KOPT-K1 (cell line): ENCODE data around the gene SLC27A1.
"Not testable (repeated sequence)": the region's sequence is repeated elsewhere in the genome, so short reads cannot be mapped to it uniquely, and the experiment has no call there.

Experiments used
- H3K27ac ChIP-seq: fragments of 200-600 bp; sonication (generic); 2 replicates; pipeline ENCODE4 v1.5.1; 2016; ENCODE audit warnings: antibody characterized with exemption, mild to moderate bottlenecking, low read depth, low read length; ENCODE audit not compliant: poor library complexity, severe bottlenecking
- H3K36me3 ChIP-seq: fragments of 200-600 bp; sonication (generic); 2 replicates; pipeline ENCODE4 v1.5.1; 2017; ENCODE audit warnings: antibody characterized with exemption, mild to moderate bottlenecking, low read length, moderate library complexity; ENCODE audit not compliant: insufficient read depth
- H3K9me3 ChIP-seq: fragments of 200-600 bp; sonication (generic); 2 replicates; pipeline ENCODE4 v1.5.1; 2017; ENCODE audit warnings: antibody characterized with exemption, low read length, mild to moderate bottlenecking; ENCODE audit not compliant: insufficient read depth, poor library complexity, severe bottlenecking

SLC27A1 gene

GRCh38 chr19:17471410-17472125 lies 1.2 kb downstream of the SLC27A1 start:
- no peak overlapping the region for H3K27ac ChIP-seq

DNA sequence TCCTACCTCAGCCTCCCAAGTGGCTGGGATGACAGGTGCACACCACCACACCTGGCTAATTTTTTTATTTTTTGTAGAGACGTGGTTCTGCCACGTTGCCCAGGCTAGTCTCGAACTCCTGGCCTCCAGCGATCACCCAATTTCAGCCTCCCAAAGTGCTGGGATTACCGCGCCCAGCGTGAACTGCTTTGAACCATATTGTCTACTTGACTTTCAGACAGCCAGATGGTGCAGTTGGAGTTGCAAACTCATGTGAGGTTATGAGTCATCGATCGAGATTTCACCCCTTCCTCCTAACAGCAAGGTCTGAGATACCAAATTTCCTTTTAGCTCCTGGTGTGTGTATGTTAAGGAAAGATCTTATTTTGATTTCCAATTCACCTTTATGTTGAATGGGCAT lies 2.7 kb downstream of the SLC27A1 start:
- Histone ChIP-seq H3K27ac (no peak overlapping the region), H3K9me3 (no peaks in the 10 kb centered on the region), H3K36me3 (no peaks in the 10 kb centered on the region)

More at GRCh38 chr19:17471410-17472125, 1.2 kb downstream of the SLC27A1 start:
- Histone ChIP-seq H3K9me3 (no peaks in the 10 kb centered on the region), H3K36me3 (no peaks in the 10 kb centered on the region)

DNA sequence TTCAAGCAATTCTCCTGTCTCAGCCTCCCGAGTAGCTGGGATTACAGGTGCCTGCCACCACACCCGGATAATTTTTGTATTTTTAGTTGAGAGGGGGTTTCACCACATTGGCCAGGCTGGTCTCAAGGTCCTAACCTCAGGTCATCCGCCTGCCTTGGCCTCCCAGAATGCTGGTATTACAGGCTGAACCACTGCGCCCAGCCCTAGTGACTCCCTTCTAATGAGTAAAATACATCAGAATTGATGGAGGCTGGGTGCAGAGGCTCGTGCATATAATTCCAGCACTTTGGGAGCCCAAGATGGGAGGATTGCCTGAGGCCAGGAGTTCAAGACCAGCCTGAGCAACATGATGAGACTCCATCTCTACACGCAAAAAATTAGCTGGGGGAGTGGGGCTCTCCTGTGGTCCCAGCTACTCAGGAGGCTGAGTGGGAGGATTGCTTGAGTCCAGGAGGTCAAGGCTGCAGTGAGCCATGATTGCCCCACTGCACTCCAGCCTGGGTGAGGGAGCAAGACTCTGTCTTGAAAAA lies 4.8 kb downstream of the SLC27A1 start:
- H3K27ac ChIP-seq, H3K9me3 ChIP-seq, H3K36me3 ChIP-seq: not testable (repeated sequence)

DNA sequence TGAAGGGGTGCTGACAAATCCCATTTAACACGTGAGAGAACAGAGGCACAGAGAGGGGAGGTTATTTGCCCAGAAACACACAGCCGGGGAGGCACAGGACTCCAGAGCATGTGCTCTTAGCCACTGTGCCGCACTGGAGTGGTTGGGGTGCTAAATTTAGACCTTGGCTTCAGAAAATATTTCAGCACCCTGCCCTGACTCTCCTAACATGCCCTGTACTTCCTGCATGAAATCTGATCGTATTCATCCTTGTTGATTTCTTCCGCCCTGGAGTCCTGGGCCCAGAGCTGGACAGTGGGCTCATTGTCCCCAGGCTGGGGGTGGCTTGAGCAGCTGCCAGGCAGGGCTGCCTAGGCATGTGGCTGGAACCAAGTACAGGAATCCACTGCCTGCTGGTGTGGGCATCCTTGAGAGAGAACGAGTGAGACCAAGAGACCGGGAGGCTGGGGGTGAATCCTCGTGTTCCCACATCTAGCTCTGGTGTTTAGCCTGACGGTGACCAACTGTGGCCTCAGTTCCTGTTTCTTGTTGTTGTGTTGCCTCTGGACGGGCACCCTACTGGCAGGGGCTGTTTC lies 5.3 kb downstream of the SLC27A1 start:
- Histone ChIP-seq H3K36me3 (no peaks in the 10 kb centered on the region), H3K27ac (no peak overlapping the region), H3K9me3 (no peaks in the 10 kb centered on the region)

GRCh38 chr19:17479325-17479791 lies 9.0 kb downstream of the SLC27A1 start:
- H3K9me3 ChIP-seq: no peaks in the 10 kb centered on the region
- H3K27ac ChIP-seq: no peak overlapping the region
- H3K36me3 ChIP-seq: no peaks in the 10 kb centered on the region

- H3K9me3 ChIP-seq: no peaks in the 10 kb centered on the region
- H3K27ac ChIP-seq: no peak overlapping the region
- no peaks in the 10 kb centered on the region for H3K36me3 ChIP-seq
Observed at GRCh38 chr19:17481986-17482385, 11.7 kb downstream of the SLC27A1 start.

DNA sequence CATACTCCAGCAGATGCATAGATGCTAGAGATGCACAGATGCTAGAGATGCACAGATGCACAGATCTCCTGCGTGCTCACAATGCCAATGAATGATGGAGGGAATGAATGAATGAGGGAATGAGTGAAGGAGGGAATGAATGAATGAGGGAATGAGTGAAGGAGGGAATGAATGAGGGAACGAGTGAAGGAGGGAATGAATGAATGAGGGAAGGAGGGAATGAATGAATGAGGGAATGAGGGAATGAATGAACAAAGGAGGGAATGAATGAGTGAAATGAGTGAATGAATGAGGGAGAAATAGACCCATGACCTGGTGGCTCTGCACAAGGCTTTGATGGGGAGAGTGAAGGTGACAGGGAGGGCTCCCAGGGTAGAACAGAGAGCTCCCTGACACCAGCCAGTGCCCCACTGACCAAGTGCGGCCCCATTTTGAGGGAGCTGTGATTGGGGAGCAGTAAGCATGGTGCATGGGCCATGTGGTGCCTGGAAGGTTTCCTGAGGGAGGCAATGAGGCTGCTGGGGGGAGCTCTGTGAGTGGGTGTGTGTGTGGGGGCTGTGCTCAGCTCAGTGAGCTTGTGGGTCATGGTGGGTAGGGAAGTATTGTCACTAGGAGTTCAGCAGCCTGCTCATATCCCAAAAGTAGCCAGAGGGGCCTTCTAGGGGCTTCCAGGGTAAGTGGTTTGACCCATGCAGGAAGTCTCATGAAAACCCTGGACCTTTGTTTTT lies 12.7 kb downstream of the SLC27A1 start:
- no peaks in the 10 kb centered on the region for H3K36me3 ChIP-seq
- H3K27ac ChIP-seq: no peak overlapping the region
- H3K9me3 ChIP-seq: no peaks in the 10 kb centered on the region

DNA sequence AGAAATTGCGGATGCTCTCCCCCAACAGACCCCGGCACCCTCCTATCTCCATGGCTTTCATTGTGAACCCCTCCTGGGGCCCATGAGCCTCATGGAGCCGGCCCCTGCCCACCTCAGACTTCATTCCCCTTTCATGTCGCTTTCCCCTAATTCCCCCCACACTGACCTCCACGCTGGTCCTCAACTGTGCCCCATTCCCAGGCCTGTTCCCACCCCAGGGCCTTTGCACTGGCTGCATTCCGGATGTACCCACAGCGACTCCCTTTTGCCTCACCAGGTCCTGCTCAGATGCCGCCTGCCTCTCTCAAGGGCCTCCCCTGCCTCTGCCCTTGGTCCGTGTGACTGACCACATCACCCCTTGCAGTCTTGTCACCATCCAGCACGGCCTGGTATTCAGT lies 13.3 kb downstream of the SLC27A1 start:
- Histone ChIP-seq H3K27ac (no peak overlapping the region), H3K9me3 (no peaks in the 10 kb centered on the region), H3K36me3 (no peaks in the 10 kb centered on the region)

GRCh38 chr19:17484520-17485185 lies 14.3 kb downstream of the SLC27A1 start:
- Histone ChIP-seq H3K36me3 (no peaks in the 10 kb centered on the region), H3K9me3 (no peaks in the 10 kb centered on the region), H3K27ac (no peak overlapping the region)

DNA sequence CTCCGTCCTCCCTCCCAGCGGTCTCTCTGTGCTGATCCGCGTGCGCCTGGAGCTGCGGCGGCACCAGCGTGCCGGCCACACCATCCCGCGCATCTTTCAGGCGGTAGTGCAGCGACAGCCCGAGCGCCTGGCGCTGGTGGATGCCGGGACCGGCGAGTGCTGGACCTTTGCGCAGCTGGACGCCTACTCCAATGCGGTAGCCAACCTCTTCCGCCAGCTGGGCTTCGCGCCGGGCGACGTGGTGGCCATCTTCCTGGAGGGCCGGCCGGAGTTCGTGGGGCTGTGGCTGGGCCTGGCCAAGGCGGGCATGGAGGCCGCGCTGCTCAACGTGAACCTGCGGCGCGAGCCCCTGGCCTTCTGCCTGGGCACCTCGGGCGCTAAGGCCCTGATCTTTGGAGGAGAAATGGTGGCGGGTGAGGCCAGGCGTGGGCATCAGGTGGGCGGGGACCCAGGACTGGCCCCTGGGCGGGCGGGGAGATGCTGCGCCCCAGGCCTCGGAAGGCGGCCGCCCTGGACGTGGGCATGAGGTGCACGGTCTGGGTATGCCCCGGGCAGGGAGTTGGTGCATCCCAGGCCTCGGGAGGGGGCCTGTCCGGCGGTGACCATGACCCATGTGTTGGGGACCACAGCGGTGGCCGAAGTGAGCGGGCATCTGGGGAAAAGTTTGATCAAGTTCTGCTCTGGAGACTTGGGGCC lies 16.4 kb downstream of the SLC27A1 start:
- no peaks in the 10 kb centered on the region for H3K9me3 ChIP-seq
- H3K36me3 ChIP-seq: no peaks in the 10 kb centered on the region
- no peak overlapping the region for H3K27ac ChIP-seq

GRCh38 chr19:17487284-17488121 lies 17.2 kb downstream of the SLC27A1 start:
- H3K9me3 ChIP-seq: no peaks in the 10 kb centered on the region
- no peaks in the 10 kb centered on the region for H3K36me3 ChIP-seq
- H3K27ac ChIP-seq: no peak overlapping the region

DNA sequence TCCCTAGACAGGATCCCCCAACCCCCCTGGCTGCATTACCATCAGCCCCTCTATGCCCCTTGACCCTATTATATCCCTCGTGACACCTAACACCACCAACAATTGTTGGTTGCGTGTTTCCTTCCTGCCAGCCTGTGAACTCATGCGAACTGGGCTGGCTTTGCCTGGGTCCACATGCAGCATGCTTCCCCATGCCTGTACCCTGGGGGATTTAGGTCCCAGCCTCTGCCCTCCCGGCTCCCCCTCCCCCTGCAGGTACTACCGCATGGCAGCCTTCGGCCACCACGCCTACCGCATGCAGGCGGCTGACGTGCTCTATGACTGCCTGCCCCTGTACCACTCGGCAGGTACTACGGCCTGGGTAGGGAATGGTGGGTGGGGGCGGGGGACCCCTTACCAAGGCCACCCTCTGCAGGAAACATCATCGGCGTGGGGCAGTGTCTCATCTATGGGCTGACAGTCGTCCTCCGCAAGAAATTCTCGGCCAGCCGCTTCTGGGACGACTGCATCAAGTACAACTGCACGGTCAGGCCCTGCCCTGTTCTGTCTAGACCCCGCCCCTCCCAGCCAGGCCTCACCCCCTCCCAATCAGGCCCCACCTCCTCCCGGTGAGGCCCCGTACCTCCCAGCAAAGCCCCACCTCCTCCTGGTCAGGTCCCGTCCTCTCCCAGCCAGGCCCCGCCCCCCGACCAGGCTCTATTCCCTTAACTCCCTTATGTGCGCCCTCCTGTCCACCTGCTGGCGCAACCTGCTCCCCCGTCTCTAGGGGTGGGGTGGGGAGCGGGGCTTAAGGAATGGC lies 18.5 kb downstream of the SLC27A1 start:
- Histone ChIP-seq H3K36me3 (no peaks in the 10 kb centered on the region), H3K27ac (peak overlapping the region; percentile 13), H3K9me3 (no peaks in the 10 kb centered on the region)

GRCh38 chr19:17489392-17490030 lies 19.2 kb downstream of the SLC27A1 start:
- no peak overlapping the region for H3K27ac ChIP-seq
- H3K36me3 ChIP-seq: no peaks in the 10 kb centered on the region
- no peaks in the 10 kb centered on the region for H3K9me3 ChIP-seq
